RWPE2 (cell line): Measurements from ENCODE around the gene TXNDC17.

Experiments used
- ATAC-seq: fragments of 200-7000 bp; cut with Tn5 transposase; 3 replicates; pipeline ENCODE4 v1.9.1; 2021; ENCODE audit warnings: low read depth
- DNase-seq: peaks from one replicate; pipeline ENCODE4 v3.0.0-alpha.2; 2020; ENCODE audit warnings: low spot score
- H3K27ac ChIP-seq: fragments of 450-650 bp; 2 replicates; pipeline ENCODE4 v1.5.1; 2017; ENCODE audit warnings: mild to moderate bottlenecking; ENCODE audit not compliant: poor library complexity, severe bottlenecking
- H3K27me3 ChIP-seq: fragments of 250-450 bp; sonication (Bioruptor Pico); 2 replicates; pipeline ENCODE4 v1.5.1; 2021; ENCODE audit warnings: mild to moderate bottlenecking, moderate library complexity; ENCODE audit not compliant: insufficient read depth, poor library complexity, severe bottlenecking
- H3K36me3 ChIP-seq: fragments of 250-450 bp; sonication (Bioruptor Pico); 2 replicates; pipeline ENCODE4 v1.5.1; 2020; ENCODE audit warnings: low read depth, mild to moderate bottlenecking, moderate library complexity
- H3K4me1 ChIP-seq: fragments of 250-450 bp; sonication (Bioruptor Pico); 2 replicates; pipeline ENCODE4 v1.5.1; 2021; ENCODE audit warnings: mild to moderate bottlenecking, moderate library complexity; ENCODE audit not compliant: insufficient read depth, poor library complexity, severe bottlenecking
- H3K4me3 ChIP-seq: fragments of 250-450 bp; sonication (Bioruptor Pico); 2 replicates; pipeline ENCODE4 v1.5.1; 2021; ENCODE audit warnings: mild to moderate bottlenecking, moderate library complexity; ENCODE audit not compliant: severe bottlenecking
- H3K9me3 ChIP-seq: fragments of 250-450 bp; sonication (Bioruptor Pico); 2 replicates; pipeline ENCODE4 v1.5.1; 2021; ENCODE audit warnings: mild to moderate bottlenecking, moderate library complexity; ENCODE audit not compliant: severe bottlenecking
- TF ChIP-seq, protein P1 (sequence below): fragments of 450-650 bp; IDR thresholded peaks from one replicate; pipeline ENCODE4 v1.5.1; 2017; ENCODE audit warnings: mild to moderate bottlenecking, moderate library complexity; ENCODE audit not compliant: poor library complexity, severe bottlenecking

TXNDC17 gene

DNA sequence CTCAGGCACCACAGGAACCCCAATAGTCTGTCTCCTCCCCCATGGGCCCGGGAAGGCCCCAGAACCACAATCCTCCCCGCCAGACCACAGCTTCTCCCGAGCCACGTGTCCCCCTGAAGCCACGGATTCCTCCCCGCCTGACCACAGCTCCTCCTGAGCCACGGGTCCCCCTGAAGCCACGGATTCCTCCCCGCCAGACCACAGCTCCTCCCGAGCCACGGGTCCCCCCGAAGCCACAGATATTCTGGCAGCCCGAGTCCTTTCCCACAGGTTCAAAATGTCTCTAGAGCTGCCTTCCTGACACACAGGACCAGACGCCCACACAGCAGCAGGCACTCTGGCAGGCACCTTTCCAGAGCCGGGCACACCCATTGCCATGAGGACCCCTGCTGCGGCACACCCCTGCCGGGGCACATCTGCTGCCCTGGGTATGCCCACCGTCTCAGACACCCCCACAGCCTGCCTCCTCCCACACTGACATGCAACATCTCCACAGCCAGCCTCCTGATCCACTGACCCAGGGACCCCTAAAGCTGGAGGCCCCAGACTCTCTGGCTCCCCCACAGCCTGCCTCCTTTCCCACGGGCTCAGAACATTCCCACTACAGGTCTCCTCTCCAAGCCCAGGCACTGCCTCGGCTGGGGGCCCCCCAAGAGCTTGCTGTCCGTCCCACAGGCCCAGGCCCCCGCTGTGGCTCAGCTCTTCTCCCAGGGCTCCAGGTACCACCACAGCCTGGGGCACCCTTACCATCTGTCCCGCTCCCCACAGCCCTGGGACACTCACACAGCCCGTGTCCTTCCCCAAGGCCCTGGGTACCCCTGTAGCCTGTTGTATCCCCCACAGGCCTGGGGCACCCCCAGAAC, 2.6 kb upstream of the TXNDC17 start:
- no peak for DNase-seq
- no peak for ATAC-seq
- no peaks in the 10 kb centered on the region for H3K9me3 ChIP-seq
- TF ChIP-seq, protein P1, sequence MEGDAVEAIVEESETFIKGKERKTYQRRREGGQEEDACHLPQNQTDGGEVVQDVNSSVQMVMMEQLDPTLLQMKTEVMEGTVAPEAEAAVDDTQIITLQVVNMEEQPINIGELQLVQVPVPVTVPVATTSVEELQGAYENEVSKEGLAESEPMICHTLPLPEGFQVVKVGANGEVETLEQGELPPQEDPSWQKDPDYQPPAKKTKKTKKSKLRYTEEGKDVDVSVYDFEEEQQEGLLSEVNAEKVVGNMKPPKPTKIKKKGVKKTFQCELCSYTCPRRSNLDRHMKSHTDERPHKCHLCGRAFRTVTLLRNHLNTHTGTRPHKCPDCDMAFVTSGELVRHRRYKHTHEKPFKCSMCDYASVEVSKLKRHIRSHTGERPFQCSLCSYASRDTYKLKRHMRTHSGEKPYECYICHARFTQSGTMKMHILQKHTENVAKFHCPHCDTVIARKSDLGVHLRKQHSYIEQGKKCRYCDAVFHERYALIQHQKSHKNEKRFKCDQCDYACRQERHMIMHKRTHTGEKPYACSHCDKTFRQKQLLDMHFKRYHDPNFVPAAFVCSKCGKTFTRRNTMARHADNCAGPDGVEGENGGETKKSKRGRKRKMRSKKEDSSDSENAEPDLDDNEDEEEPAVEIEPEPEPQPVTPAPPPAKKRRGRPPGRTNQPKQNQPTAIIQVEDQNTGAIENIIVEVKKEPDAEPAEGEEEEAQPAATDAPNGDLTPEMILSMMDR = no peak
- peaks cover 13% of the 10 kb centered on the region for H3K4me1 ChIP-seq
- no peaks in the 10 kb centered on the region for H3K27me3 ChIP-seq
- H3K36me3 ChIP-seq = peaks cover 42% of the 10 kb centered on the region
- H3K4me3 ChIP-seq = no peak overlapping the region
- no peak overlapping the region for H3K27ac ChIP-seq

DNA sequence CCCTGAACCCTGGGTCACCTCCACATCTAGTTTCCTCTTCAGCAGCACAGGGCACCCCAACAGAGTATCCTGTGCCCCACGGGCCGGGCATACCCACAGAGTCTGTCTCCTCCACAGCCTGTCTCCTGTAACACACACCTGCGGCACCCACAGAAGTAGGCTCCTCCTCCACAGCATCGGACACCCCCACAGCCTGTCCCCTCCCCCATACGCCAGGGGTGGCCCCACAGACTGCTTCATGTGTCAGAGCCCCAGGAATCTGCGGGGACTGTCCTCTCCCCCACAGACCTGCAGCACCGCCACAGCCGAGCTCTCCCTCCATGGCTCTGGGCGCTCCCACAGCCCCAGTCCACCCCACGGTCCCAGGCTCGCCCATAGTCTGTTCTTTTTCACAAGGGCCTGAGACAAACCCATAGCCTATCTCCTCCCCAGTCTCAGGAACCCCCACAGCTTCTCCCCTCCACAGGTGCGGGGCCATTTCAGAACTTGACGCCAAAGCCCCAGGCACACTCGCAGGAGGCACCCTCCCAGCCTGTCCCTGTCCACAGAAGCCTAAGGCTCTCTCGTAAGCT, 1.8 kb upstream of the TXNDC17 start:
- ATAC-seq (no peak), DNase-seq (no peak)
- Histone ChIP-seq H3K27ac (peak overlapping the region; percentile 94), H3K27me3 (no peaks in the 10 kb centered on the region), H3K4me3 (peak overlapping the region; percentile 64), H3K36me3 (peaks cover 42% of the 10 kb centered on the region), H3K4me1 (peaks cover 22% of the 10 kb centered on the region), H3K9me3 (no peaks in the 10 kb centered on the region)
- TF ChIP-seq, protein P1 = no peak

DNA sequence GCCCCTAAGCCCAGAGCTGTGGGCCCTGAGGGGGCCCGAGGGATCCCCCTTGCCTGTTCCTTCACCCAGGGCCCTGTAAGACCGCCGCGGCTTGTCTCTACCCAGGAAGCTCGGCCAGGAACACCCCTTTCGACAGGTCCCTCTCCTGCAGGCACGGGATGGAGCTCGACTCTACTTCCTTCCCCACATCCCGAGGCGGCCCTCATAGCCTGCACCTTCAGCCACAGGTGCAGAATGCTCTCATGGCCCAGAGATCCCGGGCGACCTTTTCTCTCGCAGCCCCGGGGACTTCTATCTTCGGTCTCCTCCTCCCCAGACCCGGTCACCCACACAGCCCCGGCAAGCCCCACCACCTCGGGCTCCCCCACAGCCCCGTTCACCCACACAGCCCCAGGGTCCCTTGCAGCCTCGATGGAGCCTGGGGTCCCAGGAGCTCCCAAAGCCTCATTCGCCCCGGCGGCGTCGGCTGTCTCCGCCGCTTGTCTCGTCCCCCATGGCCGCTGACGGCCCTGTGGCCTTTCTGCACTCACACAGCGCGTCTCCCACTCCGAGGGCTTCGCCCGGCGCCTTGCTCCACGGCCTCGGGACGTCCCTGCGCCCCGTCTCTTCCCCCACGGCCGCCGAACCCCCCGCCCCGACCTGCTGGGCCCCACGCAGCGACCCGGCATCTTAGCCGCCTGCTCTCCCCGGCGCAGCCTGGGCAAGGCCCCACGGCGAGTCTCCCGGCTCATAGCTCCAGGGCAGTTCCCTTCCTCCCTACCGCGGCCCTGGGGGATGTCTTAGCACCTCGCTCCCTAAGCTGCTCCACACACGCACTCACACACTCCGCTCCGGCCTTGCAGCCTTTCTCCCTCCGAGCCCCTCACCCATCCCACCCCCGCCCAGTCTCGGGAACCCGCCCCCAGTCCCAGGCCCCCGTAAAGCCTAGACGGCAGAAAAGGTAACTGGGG, 999 bp upstream of the TXNDC17 start:
- Histone ChIP-seq H3K4me3 (peak overlapping the region; percentile 64), H3K27ac (peak overlapping the region; percentile 94), H3K4me1 (peaks cover 29% of the 10 kb centered on the region), H3K36me3 (peaks cover 42% of the 10 kb centered on the region), H3K9me3 (no peaks in the 10 kb centered on the region), H3K27me3 (no peaks in the 10 kb centered on the region)
- peak; percentile 37 for ATAC-seq
- no peak for DNase-seq
- TF ChIP-seq, protein P1 = no peak

DNA sequence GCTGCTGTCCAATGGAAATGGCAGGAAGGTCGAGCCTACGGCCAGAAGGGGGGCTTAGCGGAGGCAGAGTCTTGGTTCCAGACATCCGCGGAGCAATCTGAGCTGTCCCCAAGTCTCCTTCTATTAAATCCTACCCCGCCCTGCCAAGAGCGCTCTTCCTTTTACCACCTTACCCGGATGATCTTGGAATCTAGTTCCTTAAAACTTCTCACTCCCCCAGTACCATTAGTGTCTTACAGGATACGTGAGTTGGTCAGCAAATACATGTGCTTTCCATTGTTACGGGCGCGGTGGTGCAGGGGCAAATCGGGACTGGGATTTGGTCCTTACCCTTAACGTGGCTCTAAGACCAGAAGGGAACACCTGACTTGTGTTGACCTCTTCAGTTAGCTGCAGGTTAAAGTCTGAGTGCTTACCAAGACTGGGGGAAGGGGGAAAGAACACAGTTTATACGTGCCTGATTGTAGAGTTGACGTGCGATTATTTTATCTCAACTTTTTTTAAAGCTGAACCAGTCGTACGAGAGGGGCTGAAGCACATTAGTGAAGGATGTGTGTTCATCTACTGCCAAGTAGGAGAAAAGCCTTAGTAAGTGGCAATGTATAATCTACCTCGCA, 495 bp downstream of the TXNDC17 start:
- TF ChIP-seq, protein P1 = no peak
- Histone ChIP-seq H3K9me3 (no peaks in the 10 kb centered on the region), H3K4me3 (peak overlapping the region; percentile 64), H3K36me3 (peaks cover 44% of the 10 kb centered on the region), H3K4me1 (peaks cover 41% of the 10 kb centered on the region), H3K27me3 (no peaks in the 10 kb centered on the region), H3K27ac (peak overlapping the region; percentile 94)
- ATAC-seq (peak; percentile 3; the same call in 2 of the 3 replicates), DNase-seq (no peak)
